Stomach (tissue), 9 donors: ENCODE measurements around the gene CSE1L. TPM values are rescaled to one million over a fixed set of nuclear protein-coding genes. Genes with fewer than 3 reads are reported as not detected.

Source experiments
- DNase-seq, 2 donors: peaks; one replicate each; pipeline versions ENCODE4 v3.0.0 to v3.0.0-alpha.2; 2013 to 2019
- H3K27ac ChIP-seq, 5 donors: fragments of 200-600 bp in 4 of 5; sonication (generic) in 4 of 5; one replicate each; pipeline ENCODE4 v1.5.1; 2013 to 2019; ENCODE audit warnings: mild to moderate bottlenecking in 1 of 5, moderate library complexity in 1 of 5
- H3K27me3 ChIP-seq, 3 donors: fragments of 200-600 bp; sonication (generic); one replicate each; pipeline ENCODE4 v1.5.1; 2017 to 2019; ENCODE audit warnings: mixed run types in 1 of 3
- H3K36me3 ChIP-seq, 4 donors: fragments of 200-600 bp; sonication (generic); 1 replicate in 3 of 4; 2 replicates in 1 of 4; pipeline ENCODE4 v1.5.1; 2016 to 2019
- H3K4me1 ChIP-seq, 4 donors: fragments of 200-600 bp; sonication (generic); one replicate each; pipeline ENCODE4 v1.5.1; 2016 to 2019
- H3K4me3 ChIP-seq, 4 donors: fragments of 200-600 bp; sonication (generic) in 3 of 4; one replicate each; pipeline ENCODE4 v1.5.1; 2016 to 2019; ENCODE audit warnings: mild to moderate bottlenecking in 1 of 4
- H3K9me3 ChIP-seq, 4 donors: fragments of 200-600 bp; sonication (generic); one replicate each; pipeline ENCODE4 v1.5.1; 2016 to 2019
- CTCF ChIP-seq, 7 experiments: fragments of 450-650 bp in 4 of 7; fragments of 200-600 bp in 3 of 7; sonication (generic) in 3 of 7; IDR thresholded peaks; one replicate each; pipeline ENCODE4 v1.5.1; 2016 to 2019; ENCODE audit warnings: antibody characterized with exemption in 7 of 7, control low read depth in 2 of 7, mild to moderate bottlenecking in 1 of 7
- EP300 ChIP-seq: sonication (generic); formaldehyde crosslinking; IDR thresholded peaks from one replicate; pipeline ENCODE4 v1.6.1; 2017; ENCODE audit warnings: antibody characterized with exemption
- POLR2A ChIP-seq, 4 donors: fragments of 450-650 bp; IDR thresholded peaks; one replicate each; pipeline ENCODE4 v1.6.1; 2016; ENCODE audit warnings: antibody characterized with exemption in 4 of 4, control low read depth in 2 of 4, mild to moderate bottlenecking in 1 of 4, moderate library complexity in 1 of 4
- POLR2AphosphoS5 ChIP-seq, 3 donors: sonication (generic); formaldehyde crosslinking; IDR thresholded peaks; one replicate each; pipeline ENCODE4 v1.6.1; 2016; ENCODE audit warnings: antibody characterized with exemption in 3 of 3
- WGBS, 5 donors: extraction: QIAGEN DNeasy Blood & Tissue Kit in 3 of 5; methylation state at CpG; one replicate each; pipeline versions ENCODE4 v1.1.5 to v1.1.7; 2013 to 2018; 5-methylcytosine and 5-hydroxymethylcytosine counted together
- intact Hi-C: fragments of 100-400 bp; cut with DNase I; formaldehyde crosslinking; loops from one replicate; pipeline ENCODE4 v1.15.1; 2023; ENCODE audit warnings: low total_unique reads
- polyA plus RNA-seq, 3 donors: library from polyadenylated mRNA; stranded (reverse); fragments of 200-250 nt; gene quantifications; one replicate each; pipeline ENCODE4 v1.2.3, GENCODE V29; 2013
- total RNA-seq, 5 donors: library from RNA; depleted of rRNA; stranded (reverse); fragments of >200 nt; gene quantifications; one replicate each; pipeline versions ENCODE4 v1.1.0 to v1.2.3, GENCODE V29; 2014 to 2016
- donor health status: healthy with polysubstance abuse.
- donor health status: Bipolar disorder and iron deficiency.
- donor health status: healthy.

The CSE1L gene
- total and polyA plus RNA-seq, 8 donors: 2.0 to 66.1 (median 31.1) TPM

- Histone ChIP-seq H3K27me3 (no peaks in the 10 kb centered on the region), H3K27ac (no peak overlapping the region), H3K36me3 (peaks cover 38 to 69% (median 67%) of the 10 kb centered on the region in 4 donors), H3K4me3 (no peak overlapping the region), H3K4me1 (peaks cover 0 to 16% (median 4%) of the 10 kb centered on the region in 4 donors), H3K9me3 (no peaks in the 10 kb centered on the region)
- intact Hi-C loops: no loop called here
- 87 to 94% (median 93%) methylated on average over 6 to 7 of the region's 7 CpGs for WGBS, 5 donors
- DNase-seq: no peak
- TF ChIP-seq EP300 (no peak), CTCF (IDR thresholded peaks at IDR 0.05) (no peak), POLR2A (IDR thresholded peaks at IDR 0.05) (no peak), POLR2AphosphoS5 (IDR thresholded peaks at IDR 0.05) (no peak)
Observed at GRCh38 chr20:49034070-49034732, 11.9 kb upstream of the CSE1L start.

GRCh38 chr20:49037962-49038387 is 8.1 kb upstream of the CSE1L start:
- intact Hi-C loops: no loop called here
- no peak for TF ChIP-seq POLR2AphosphoS5 (IDR thresholded peaks at IDR 0.05)
- no peak for TF ChIP-seq CTCF (IDR thresholded peaks at IDR 0.05)
- TF ChIP-seq POLR2A (IDR thresholded peaks at IDR 0.05): no peak
- TF ChIP-seq EP300: no peak
- Histone ChIP-seq H3K27ac (peak overlapping the region in 1 of 5 donors; percentile 27), H3K9me3 (no peaks in the 10 kb centered on the region), H3K4me3 (no peak overlapping the region), H3K27me3 (no peaks in the 10 kb centered on the region), H3K4me1 (peaks cover 0 to 16% (median 4%) of the 10 kb centered on the region in 4 donors), H3K36me3 (peaks cover 17 to 33% (median 31%) of the 10 kb centered on the region in 4 donors)
- 35 to 48% (median 45%) methylated on average over 3 of the region's 3 CpGs for WGBS, 5 donors
- DNase-seq: peak in 1 of 2 donors; percentile 12

- DNase-seq: no peak
- TF ChIP-seq CTCF (IDR thresholded peaks at IDR 0.05) (no peak), POLR2A (IDR thresholded peaks at IDR 0.05) (no peak), POLR2AphosphoS5 (IDR thresholded peaks at IDR 0.05) (no peak), EP300 (no peak)
- 76 to 99% (median 97%) methylated on average over 5 of the region's 5 CpGs for WGBS, 5 donors
- intact Hi-C loops: no loop called here
- Histone ChIP-seq H3K4me1 (peaks cover 0 to 16% (median 4%) of the 10 kb centered on the region in 4 donors), H3K27me3 (no peaks in the 10 kb centered on the region), H3K9me3 (no peaks in the 10 kb centered on the region), H3K4me3 (no peak overlapping the region), H3K36me3 (peaks cover 5 to 14% (median 12%) of the 10 kb centered on the region in 4 donors), H3K27ac (no peak overlapping the region)
Observed at GRCh38 chr20:49039854-49040253, 6.3 kb upstream of the CSE1L start.

GRCh38 chr20:49043000-49043399 is 3.1 kb upstream of the CSE1L start:
- Histone ChIP-seq H3K27ac (no peak overlapping the region), H3K4me3 (no peak overlapping the region), H3K27me3 (no peaks in the 10 kb centered on the region), H3K9me3 (no peaks in the 10 kb centered on the region), H3K4me1 (peaks cover 11 to 30% (median 20%) of the 10 kb centered on the region in 4 donors), H3K36me3 (no peaks in the 10 kb centered on the region)
- no peak for DNase-seq
- 90 to 97% (median 92%) methylated on average over 5 of the region's 5 CpGs for WGBS, 5 donors
- TF ChIP-seq POLR2A (IDR thresholded peaks at IDR 0.05) (no peak), EP300 (no peak), CTCF (IDR thresholded peaks at IDR 0.05) (no peak), POLR2AphosphoS5 (IDR thresholded peaks at IDR 0.05) (no peak)
- intact Hi-C loops: no loop called here
